ENCODE data around the gene NHEJ1.

DNA sequence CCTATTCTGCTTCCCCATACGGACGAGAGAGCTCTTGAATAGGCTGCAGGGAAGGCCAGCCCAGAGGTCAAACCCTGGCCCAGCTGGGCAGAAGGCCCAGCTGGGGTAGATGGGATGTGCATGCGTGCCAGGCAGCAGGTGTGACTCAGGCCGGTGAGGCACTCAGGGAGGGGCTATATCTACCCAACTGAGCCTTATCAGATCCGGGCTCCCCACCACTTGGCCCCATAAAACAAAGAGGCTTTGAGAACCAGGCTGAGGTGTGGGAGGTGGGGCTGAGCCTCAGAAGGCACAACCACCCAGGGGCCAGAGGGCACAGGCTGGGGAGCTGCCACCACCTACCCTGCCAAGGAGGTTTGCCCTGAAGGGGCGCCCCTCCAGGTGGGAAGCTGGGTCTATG, 111.3 kb downstream of the NHEJ1 start:
- no peak for TF ChIP-seq POLR2AphosphoS5 (IDR thresholded peaks at IDR 0.05; ENCODE audit: low read depth, low read length)
- TF ChIP-seq POLR2A (IDR thresholded peaks at IDR 0.05; ENCODE audit: low read depth, low read length) = no peak
- no peak for TF ChIP-seq TAF1 (IDR thresholded peaks at IDR 0.05; ENCODE audit: low read depth, low read length)
- TF ChIP-seq POU2F2 (IDR thresholded peaks at IDR 0.05; ENCODE audit: low read depth, low read length) = no peak
- TF ChIP-seq SPI1 (IDR thresholded peaks at IDR 0.05; ENCODE audit: low read depth, low read length) = no peak
- TF ChIP-seq PAX5 (IDR thresholded peaks at IDR 0.05; ENCODE audit: insufficient read depth, low read length, severe bottlenecking) = no peak

Data from GM12891 (cell line).